ENCODE results near the gene FES.

FES gene

GRCh38 chr15:90851114-90851513 lies 33.2 kb upstream of the FES start:
- in situ Hi-C loops (cut with MboI; ENCODE audit: low pct_unique_long_range_greater_than_20kb, low sequenced_read_pairs, unreplicated experiment): no loop called here

GRCh38 chr15:90851940-90852339 lies 32.4 kb upstream of the FES start:
- TF ChIP-seq CTCF (IDR thresholded peaks at IDR 0.05; ENCODE audit: extremely low read depth, insufficient read depth, missing control alignments): no peak
- in situ Hi-C loops (cut with MboI; ENCODE audit: low pct_unique_long_range_greater_than_20kb, low sequenced_read_pairs, unreplicated experiment): no loop called here
- no peak for DNase-seq (ENCODE audit: low spot score)

More at GRCh38 chr15:90851114-90851513, 33.2 kb upstream of the FES start:
- no peak for DNase-seq (ENCODE audit: low spot score)
- no peak for TF ChIP-seq CTCF (IDR thresholded peaks at IDR 0.05; ENCODE audit: extremely low read depth, insufficient read depth, missing control alignments)

- TF ChIP-seq CTCF (IDR thresholded peaks at IDR 0.05; ENCODE audit: extremely low read depth, insufficient read depth, missing control alignments): no peak
- DNase-seq (ENCODE audit: low spot score): no peak
- in situ Hi-C loops (cut with MboI; ENCODE audit: low pct_unique_long_range_greater_than_20kb, low sequenced_read_pairs, unreplicated experiment): no loop called here
These were observed 29.2 kb upstream of the FES start for GRCh38 chr15:90855139-90855538.

- in situ Hi-C loops (cut with MboI; ENCODE audit: low pct_unique_long_range_greater_than_20kb, low sequenced_read_pairs, unreplicated experiment): no loop called here
- no peak for TF ChIP-seq CTCF (IDR thresholded peaks at IDR 0.05; ENCODE audit: extremely low read depth, insufficient read depth, missing control alignments)
- no peak for DNase-seq (ENCODE audit: low spot score)
These were observed 27.0 kb upstream of the FES start for GRCh38 chr15:90857337-90857736.

GRCh38 chr15:90857883-90858443 lies 26.3 kb upstream of the FES start:
- in situ Hi-C loops (cut with MboI; ENCODE audit: low pct_unique_long_range_greater_than_20kb, low sequenced_read_pairs, unreplicated experiment): no loop called here
- TF ChIP-seq CTCF (IDR thresholded peaks at IDR 0.05; ENCODE audit: extremely low read depth, insufficient read depth, missing control alignments): no peak
- DNase-seq (ENCODE audit: low spot score): no peak

- TF ChIP-seq CTCF (IDR thresholded peaks at IDR 0.05; ENCODE audit: extremely low read depth, insufficient read depth, missing control alignments): no peak
- in situ Hi-C loops (cut with MboI; ENCODE audit: low pct_unique_long_range_greater_than_20kb, low sequenced_read_pairs, unreplicated experiment): no loop called here
- no peak for DNase-seq (ENCODE audit: low spot score)
These were observed 24.8 kb upstream of the FES start for GRCh38 chr15:90859234-90860131.

Measured in GM13977 (cell line).